Raji (cell line): ENCODE measurements around the gene TSSK6.

Experiments used
- POLR2A ChIP-seq: IDR thresholded peaks from 2 replicates; pipeline ENCODE4 v1.6.1; 2011; ENCODE audit warnings: low read depth, low read length, control low read depth; ENCODE audit not compliant: insufficient read depth

TSSK6 gene

GRCh38 chr19:19514881-19515641, at the start of gene TSSK6:
Gene TSSK6 (minus strand): TSS chr19:19515548. CDS start chr19:19515427, 121 bp downstream.
- no peak for TF ChIP-seq POLR2A

DNA sequence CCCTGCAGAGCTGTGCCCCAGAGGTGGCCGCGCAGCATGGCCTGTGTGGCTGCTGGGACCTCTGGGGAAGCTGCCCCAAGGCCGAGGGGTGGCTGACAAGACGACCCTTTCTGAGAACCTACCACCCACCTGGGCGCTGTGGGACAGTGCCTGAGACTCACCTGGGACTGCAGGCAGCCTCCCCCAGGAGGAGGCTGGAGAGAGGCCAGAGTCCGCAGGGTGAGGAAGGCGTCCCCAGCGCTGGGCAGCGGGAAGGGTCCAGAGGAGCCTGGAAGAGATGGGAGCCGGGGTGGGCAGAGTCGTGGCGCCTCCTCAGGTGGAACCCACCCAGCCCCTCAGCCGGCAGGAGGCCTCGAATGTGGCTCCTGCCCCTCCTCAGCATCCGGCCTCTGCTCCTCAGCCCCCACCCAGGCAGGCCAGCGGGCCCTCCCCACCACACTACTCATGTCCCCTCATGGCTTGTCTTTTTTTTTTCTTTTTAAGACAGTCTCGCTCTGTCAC, 48.0 kb upstream of the TSSK6 start:
- no peak for TF ChIP-seq POLR2A

- TF ChIP-seq POLR2A = no peak
Measured at GRCh38 chr19:19562665-19563347, 47.5 kb upstream of the TSSK6 start.

DNA sequence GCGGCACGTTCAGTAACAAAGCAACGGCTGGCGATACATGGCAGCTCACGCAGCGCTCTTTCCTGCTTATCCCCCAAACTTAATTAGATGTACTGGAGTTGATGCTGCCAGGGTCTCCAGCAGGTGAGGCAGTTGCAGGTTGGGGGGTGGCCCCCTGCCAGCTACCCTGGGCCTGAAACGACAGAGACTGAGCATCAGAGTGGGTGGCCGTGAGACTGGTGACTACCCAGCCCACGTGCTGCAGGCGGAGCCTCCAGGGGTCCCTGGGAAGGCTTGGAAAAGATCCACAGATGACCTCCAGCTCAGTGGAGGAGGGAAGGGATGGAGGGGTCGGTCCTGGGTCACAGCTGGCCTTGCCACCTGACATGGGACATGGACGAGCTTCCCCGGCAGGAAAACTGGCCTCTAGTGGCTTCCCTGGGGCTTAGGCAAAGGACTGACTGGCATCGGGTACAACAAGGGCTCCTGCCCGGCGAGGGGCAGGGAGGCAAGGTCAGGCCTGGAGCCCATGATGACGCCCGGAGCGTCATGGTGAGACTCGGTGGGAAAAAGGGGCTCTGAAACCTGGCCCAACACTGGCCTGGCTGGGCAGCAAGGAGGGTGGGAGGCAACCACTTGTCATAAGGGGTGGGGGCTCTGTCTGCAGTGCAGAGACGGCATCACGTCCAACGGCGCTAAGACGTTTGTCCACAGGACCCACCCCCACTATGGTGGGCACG, 46.8 kb upstream of the TSSK6 start:
- no peak for TF ChIP-seq POLR2A

- TF ChIP-seq POLR2A = no peak
Measured at GRCh38 chr19:19559931-19560330, 44.6 kb upstream of the TSSK6 start.

- TF ChIP-seq POLR2A = no peak
Measured at GRCh38 chr19:19558636-19559035, 43.3 kb upstream of the TSSK6 start.

DNA sequence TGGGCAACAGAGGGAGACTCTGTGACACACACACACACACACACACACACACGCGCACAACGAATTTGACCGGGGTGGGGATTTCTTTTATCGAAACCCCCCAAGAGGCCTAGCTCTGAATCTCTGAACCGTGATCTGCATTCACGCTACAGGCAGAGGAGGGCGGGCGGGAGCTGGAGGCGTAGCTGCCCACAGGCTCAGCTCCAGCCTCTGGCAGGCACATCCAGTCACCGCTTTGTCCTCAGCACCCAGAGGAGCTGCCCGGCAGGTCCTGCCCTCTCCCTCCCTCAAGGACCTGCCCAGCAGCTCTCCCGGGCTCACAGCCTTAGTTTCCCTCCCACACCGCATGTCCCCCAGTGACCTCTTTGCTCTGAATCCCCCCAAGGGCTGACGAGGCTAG, 42.7 kb upstream of the TSSK6 start:
- TF ChIP-seq POLR2A = no peak

GRCh38 chr19:19554074-19555023, 39.0 kb upstream of the TSSK6 start:
- no peak for TF ChIP-seq POLR2A

- TF ChIP-seq POLR2A = no peak
Measured at GRCh38 chr19:19553670-19554069, 38.3 kb upstream of the TSSK6 start.

DNA sequence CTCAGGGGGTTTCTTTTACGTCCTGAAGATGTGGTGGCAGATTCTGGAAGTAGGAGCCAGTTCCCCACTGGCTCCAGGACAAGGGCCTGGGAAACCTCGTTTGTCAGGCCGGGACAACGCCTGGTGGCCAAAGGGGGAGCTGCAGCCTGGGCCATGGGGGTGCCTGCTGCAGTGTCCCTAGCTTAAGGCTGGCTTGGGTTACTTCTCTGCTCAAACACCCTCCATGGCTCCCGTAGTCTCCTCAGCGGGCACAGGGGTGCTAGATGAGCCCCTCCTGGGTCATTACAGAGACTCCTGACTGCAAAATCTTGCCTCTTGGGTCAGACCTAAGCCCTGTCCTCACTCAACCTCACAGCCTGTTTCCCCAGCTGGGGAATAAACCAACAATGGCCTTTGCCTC, 37.5 kb upstream of the TSSK6 start:
- no peak for TF ChIP-seq POLR2A

GRCh38 chr19:19551853-19552192, 36.5 kb upstream of the TSSK6 start:
- TF ChIP-seq POLR2A = no peak

GRCh38 chr19:19550972-19551852, 35.9 kb upstream of the TSSK6 start:
- no peak for TF ChIP-seq POLR2A

GRCh38 chr19:19550485-19550929, 35.2 kb upstream of the TSSK6 start:
- no peak for TF ChIP-seq POLR2A
